ELF-1 (cell line): ENCODE data around the gene ERICH2.
"Not testable (repeated sequence)": the region's sequence is repeated elsewhere in the genome, so short reads cannot be mapped to it uniquely, and the experiment has no call there.

Experiments used
- DNase-seq: peaks from one replicate; pipeline ENCODE4 v3.0.0-alpha.2; 2016; ENCODE audit warnings: low read depth, low spot score

The ERICH2 gene, protein sequence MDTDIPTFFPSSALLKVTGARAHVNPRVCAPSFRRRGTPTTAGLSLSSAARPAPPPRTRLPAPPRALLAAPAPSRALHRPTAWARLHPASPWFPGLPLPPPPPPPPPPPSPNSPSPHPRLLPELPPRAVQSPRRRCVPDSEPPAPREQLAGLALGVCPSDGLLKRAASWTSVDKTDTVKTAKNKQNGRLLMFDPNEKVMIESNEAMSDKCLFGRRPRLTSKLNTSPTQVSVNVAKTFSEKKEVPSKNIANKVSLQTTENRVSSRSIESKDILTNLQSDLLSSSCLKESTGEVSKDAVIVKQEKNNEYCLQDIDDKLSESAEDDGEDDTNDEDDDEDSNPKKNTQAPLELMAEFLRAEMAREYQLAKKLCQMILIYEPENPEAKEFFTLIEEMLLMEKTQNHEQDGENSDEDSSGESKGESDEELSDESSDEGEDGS

DNA sequence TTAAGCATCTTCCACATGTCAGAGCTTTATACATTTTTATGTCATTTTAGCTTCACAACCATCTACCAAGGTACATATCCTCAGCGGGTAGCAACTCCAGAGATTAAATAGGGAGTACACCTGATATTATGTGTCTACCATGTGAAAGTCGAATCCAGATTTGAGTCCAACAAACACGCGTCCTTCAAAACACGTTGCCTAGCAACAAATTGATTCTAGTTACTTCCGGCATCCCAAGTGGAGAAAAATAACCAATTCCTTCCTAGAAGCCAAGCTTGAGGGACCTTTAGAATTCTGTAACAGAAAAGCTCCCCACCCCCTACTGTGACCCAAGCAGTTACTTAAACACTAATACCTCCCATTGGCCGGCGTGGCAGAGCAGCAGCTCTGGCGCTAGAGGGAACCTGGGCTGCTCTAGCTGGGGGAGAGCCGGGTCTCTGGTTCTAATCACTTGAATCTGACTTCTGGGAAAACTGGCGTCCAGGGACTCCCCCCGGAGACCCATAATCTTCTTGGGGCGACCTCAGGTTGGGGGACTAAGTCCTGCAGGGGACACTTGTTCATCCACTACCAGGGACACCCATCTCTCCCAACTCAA lies at the start of gene ERICH2:
Gene ERICH2 (plus strand): TSS at position 371 of the 598 bp plus-strand sequence. CDS start 304 bp downstream, outside the sequence.
- peak; percentile 91 for DNase-seq

DNA sequence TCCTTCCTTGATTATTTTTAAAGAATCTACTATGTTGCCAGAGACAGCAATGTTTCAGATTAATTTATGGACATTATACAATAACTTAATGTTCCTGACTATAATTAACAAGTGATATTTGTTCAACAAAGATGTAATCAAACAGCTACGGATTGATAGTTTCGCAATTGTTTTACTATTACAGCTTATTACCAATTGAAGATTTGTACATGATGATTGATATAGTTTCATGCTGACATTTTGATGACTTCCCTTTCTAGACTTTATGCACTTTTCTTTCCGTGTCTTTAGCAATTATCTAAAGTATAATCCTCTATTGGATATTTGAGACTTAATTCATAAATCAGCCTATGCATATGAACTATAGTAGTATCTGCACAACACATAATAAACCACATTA lies 48.5 kb upstream of the ERICH2 start:
- DNase-seq: no peak

DNA sequence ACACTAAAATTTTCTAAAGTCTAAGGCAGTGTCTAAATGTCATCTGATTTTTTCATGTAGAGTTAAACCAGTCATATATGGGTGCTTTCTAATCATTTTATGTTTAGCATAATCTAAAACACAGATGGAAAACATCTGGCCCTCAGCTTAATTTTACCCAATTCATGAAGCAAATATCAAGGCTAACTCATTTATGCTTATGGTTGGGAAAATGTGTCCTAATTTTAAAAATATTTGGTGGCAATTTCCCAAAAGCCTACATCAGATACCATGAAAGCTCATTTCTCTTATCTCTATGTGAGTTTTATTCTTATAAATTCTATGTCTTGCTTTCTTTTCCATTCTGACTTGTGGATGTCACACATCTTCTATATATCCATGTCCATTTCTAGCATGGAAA lies 47.9 kb upstream of the ERICH2 start:
- no peak for DNase-seq

DNA sequence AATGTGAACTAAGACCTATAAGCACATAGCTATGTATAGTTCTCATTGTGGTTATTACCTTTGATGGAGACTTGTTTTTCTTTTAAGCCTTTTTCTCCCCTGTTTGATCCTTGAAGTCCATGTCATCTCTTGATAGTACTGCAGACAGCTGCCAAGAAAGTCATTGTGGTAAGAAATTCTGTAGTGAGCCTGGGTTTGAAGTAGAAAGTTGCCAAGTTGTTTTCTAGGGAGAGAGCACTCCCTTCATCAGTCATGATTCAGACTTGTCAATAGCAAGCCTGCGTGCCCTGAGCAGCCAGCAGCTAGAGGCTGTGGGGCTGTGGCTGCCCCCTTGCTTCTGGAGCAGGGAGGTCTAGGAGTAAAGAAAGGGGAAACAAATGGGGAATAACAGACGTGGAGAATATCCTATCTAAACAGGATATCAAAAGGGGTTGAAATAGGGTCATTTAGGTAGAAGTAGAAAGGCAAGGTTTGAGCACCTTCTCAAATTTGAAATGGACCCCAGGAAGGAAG lies 46.7 kb upstream of the ERICH2 start:
- DNase-seq: peak; percentile 54

DNA sequence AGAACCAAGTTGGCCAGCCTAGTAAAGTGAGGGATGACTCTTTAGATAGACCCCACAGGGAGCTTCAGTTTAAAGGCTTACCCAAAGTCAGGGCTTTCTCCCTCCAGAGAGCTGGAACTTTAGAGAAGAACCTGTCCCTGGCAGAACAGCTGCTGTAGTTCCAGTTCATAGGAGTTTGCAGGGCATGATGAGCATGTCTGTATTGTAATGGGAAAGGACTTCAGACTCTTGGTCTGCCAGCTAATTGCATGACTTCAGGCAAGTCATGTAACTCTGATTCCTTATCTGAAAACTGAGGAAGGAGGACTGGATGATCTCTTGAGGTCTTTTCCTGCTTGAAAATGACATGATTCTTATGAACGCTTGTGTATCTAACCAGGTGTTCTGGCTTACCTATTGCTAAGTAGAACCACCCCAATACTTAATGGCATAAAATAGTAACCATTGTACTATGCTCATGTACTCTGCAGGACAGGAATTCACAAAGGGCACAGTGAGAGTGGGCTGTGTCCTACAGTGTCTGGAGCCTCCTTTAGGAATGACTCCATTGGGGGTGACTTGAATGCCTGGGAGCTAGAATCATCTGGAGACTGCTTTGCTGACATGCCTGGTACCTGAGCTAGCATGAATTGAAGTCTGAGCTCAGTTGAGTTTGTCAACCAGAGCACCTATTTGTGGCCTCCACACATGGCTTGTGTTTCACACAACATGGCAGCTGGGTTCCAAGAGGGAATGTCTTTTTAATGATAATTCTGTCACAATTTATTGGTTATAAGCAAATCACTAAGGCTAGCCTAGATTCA lies 36.2 kb upstream of the ERICH2 start:
- peak; percentile 13 for DNase-seq

DNA sequence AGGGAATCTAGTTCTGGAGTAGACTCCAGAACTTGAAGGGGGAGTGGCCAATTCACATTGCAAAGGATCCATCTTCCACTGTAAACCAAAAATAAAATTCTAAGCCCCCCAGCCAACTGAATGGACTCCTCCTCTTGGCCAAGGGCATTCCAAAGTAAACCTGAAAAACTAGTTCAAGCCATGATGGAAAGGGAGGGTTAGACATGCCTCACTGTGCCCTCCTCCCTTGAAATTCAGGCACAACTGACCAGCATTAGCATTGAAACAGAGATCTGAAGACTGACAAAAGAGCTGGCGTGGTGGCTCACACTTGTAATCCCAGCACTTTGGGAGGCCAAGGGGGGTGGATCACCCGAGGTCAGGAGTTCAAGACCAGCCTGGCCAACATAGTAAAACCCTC lies 35.6 kb upstream of the ERICH2 start:
- peak; percentile 71 for DNase-seq

DNA sequence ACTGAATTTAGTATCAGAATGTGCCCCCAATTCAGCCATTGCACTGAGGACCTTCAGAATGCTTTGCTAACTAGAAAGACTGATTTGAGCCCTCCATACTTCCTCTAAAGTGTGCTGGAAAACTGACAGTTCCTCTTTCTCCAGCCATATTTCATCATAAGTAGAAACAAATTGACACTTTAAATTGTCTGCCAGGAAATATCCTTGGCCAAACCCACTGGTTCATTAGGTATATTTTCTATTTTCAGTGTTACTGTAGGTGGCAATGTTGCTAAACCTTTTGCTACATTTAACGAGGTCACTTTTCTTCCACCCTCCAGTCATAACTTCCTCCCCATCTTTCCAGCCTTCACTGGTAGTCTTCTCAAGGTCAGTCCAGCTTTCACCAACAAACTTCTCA lies 33.5 kb upstream of the ERICH2 start:
- DNase-seq: no peak

DNA sequence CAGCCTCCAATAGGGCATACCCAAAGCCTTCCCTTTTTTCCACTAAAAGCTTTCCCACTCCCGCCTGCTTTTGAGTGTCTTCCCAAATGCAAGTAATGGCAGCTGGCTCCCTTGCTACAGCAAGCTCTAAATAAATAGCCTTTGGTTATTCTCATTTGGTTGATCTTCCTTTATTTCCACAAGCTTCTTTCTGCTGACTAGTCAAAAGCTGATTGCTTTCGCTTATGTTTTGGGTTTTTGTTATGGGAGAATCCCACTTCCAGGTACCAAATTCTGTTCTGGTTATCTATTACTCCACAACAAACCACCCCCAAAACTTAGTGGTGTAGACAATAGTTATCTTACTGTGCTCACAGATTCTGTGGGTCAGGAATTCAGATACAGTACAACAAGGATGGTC lies 32.8 kb upstream of the ERICH2 start:
- DNase-seq: no peak

DNA sequence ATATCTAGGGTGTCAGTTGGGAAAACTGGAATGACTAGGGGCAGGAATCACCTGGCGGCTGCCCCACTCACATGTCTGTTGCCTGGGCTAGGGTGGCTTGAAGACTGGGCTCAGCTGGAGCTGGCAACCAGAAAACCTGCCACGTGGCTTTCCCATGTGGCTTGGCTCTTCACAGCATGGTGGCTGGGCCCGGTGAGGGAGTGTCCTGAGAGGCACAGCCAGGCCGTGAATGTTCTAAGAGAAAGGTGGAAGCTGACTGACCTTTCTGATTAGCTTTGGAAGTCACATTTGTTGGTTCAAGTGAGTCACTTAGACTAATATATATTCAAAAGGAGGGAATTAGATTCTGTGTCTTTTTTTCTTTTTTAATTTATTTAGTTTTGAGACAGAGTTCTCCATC lies 32.4 kb upstream of the ERICH2 start:
- no peak for DNase-seq

DNA sequence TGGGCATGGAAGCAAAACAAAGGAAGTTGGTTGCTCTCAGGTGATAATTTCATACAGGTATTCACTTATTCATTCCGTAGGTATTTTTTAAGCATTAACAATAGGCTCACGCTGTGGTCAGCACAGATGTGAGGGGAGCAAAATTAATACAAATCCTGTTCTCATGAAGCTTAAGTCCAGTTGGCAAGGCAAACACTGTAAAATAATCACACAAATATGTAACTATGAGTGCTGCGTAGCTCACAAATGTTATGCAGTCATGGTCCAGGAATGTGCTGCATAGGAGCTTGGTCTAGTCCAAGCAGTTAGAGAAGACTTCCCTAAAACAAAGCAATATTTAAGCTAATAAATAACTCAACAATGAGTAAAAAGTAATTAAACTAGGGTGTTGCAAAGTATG lies 31.1 kb upstream of the ERICH2 start:
- no peak for DNase-seq

DNA sequence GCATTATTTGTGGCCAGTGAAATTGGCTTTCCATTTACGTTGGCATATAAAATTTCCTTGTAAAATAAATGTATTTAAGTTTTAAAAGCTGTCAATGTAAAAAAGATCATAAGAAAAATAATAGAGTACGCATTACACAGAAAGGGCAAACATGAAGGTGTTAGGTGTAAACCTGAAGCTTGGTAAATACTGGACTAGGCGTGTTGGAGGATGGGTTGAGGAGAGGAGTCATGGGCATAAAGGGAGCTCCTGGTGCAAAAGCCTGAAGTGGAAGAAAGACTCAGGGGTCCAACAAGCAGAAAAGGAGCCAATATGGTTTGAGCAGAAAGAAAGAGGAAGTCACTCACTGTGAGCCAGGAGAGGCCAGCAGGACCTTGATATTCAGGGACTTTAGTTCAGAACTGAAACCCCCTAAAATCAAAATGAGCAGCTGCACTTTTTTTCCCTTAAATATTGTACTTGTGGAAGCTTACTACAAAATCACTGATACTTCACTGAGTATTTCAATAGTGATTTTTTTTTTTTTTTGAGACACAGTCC lies 30.6 kb upstream of the ERICH2 start:
- DNase-seq: no peak

DNA sequence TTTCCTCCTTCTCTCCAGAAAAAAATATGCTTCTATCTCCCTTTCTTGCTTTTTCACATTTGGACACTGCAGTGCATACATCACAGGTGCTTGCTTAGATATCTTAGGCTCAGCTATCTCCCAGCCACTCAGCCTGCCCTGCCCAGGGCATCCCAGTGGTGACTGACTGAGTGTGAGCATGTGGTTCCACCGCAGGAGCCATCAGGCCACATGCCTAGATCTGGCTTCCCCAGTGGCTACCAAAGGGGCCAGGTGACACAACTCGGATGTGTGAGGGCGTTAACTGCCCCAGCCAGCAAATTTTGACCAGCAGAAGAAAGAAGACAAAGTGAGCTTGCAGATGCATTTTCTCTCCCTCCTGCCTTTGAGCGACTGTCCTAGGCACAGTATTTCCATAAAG lies 29.5 kb upstream of the ERICH2 start:
- DNase-seq: peak; percentile 31

DNA sequence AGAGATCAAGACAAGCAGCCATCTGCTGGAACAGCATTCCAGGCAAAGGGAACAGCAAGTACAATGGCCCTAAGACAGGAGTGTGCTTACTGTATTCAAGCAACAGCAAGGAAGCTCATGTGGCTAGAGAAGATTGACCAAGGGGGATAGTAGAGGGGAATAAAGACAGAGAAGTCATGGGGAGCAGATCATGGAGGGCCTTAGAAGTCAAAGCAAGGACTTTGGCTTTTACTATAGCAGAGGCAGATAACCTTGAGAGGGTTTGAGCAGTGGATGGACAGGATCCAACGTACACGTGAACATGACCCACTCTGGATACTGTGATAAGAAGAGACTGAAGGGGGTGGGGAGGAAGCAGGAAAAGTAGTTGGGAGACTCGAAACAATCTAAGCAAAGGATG lies 28.2 kb upstream of the ERICH2 start:
- no peak for DNase-seq

DNA sequence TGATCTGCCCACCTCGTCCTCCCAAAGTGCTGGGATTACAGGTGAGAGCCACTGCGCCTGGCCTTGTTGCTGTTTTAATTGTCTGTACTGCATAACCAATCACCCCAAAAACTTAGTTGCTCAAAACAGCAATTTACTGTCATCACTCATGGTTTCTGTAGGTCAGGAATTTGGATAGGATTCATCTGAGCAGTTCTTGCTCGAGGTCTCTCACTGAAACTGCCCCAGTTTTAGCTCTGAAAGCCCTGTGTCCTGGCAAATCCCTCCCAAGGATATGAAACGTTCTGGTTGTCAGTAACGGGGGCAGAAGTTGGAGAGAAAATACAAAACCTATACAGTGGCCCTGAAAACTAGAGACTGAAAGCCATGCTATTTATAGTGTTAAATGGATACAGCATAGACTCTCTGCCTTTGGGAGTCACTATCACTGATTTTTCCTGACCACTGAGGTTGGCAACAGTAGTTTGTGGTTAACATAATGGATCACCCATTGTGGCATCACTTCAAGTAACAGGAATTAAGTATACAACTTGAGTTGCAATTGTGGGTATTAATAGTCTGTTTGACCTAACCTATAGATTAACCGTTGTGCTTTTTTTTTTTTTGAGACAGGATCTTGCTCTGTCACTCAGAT lies 27.2 kb upstream of the ERICH2 start:
- DNase-seq: no peak

DNA sequence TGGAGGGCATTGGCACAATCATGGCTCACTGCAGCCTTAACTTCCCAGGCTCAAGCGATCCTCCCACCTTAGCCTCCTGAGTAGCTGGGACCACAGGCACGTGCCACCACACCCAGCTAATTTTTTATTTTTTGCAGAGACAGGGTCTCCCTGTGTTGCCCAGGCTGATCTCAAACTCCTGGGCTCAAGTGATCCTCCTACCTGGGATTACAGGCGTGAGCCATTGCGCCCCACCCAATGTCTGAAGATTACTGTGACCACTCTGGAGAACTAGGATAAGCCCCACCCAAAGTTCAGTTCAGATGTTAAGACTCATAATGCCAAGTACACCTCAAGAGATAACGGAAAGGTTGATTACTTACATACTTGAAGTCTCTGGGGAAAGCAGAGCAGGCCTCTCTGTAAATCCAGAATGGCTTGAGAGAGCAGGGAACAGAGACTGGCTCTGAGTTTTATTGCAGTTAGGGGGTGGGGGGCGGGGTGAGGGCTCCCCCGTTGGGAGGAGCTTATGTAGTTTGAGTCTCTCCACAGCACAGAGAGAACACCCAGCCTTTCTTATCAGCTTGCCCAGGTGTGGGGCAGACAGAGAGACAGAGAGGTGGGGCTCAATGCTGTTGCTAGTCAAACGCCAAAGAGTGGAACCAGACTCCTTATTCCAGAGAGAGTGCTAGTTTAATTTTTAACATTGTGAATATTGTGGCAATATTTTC lies 26.5 kb upstream of the ERICH2 start:
- no peak for DNase-seq

DNA sequence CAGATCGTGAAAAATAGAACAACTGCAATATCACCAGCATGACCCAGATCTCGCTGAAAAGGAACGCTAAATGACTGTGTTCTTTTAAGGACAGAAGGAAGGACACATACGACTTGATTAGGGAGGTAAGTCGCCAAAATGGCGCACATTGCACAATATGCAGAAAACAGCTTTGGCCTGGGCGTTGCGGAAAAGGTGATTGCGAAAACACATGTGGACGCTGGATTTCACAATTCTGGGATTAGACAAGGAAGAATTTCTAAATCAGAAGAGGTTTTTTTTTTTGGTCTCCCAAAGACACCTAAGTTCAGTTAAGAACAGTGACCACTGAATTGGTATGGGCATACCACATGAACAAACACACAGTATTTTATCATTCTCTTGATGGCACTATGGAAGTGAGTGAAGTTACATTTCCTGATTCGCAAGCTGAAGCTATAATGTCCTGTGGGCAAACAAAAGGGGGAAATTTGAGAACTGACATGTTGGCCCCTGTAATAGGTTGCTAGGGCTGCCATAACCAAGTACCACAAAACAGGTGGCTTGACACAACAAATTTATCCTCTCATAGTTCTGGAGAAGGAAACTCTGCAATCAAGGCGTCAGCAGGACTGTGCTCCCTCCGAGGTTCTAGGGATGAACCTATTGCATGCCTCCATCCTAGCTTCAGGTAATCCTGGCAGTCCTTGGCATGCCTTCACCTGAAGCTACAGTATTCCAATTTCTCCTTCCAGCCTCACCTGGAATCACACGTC lies 25.8 kb upstream of the ERICH2 start:
- no peak for DNase-seq

DNA sequence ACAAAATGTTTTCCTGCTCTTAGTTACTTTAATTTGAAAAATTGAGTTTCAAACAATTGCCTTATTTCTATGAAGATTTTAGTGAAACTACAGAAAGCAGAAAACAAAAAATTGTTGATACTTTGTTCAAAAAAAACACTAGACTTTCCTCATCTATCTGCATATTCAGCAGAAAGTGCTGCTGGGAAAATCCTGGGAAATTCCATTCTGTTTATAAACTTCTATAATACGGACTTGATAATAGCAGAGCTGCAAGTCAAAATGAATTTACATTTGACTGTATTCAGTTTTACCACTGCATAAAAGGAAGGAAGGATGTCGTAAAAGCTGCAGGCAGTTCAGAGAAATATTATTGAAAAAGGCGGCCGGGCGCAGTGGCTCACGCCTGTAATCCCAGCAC lies 24.9 kb upstream of the ERICH2 start:
- no peak for DNase-seq

DNA sequence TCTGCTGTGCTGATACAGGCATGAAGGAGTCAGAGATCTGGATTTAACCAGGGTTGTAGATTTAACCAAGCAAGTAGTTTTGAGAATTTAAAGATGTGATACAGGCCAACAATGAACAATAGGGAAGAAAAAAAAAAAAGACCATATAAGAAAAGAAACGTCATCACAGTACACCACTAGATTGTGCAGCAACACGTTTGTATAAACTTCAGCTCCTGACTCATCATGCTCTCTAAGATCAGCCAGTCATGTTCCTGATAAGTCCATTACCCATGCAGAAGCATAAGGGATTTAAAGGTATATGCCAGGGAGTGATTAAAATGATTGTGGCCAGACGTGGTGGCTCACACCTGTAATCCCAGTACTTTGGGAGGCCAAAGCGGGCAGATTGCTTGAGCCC lies 22.3 kb upstream of the ERICH2 start:
- DNase-seq: no peak

DNA sequence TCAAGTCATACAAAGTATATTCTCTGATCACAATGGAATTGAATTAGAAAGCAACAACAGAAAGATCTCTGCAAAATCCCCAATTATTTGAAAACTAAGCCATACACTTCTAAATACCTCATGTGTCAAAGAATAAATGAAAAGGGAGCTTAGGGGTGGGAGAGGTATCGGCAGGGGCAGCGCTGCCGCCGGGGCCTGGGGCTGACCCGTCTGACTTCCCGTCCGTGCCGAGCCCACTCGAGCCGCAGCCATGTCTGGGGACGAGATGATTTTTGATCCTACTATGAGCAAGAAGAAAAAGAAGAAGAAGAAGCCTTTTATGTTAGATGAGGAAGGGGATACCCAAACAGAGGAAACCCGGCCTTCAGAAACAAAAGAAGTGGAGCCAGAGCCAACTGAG lies 18.6 kb upstream of the ERICH2 start:
- not testable (repeated sequence) for DNase-seq

DNA sequence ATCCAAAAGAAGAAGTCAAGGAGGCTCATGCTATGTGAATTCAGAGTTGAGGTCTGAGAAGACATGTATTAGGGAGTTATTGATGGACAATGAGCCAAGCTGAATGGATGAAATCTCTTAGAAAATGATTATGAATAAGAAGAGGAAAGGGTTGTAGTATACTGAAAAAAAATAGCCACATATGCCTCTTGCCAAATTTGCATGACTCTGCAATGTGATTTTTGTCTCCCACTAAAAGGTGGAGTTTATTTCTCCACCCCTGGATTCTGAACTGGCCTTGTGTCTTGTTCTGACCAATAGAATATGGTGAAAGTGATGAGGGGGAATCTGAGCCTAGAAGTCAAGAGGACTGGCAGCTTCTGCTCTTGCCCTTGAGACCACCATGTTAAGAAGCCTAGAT lies 8.6 kb upstream of the ERICH2 start:
- no peak for DNase-seq
